GM21447 (cell line): ENCODE results near the gene PI4KA.
"Not testable (repeated sequence)": the region's sequence is repeated elsewhere in the genome, so short reads cannot be mapped to it uniquely, and the experiment has no call there.

Experiments
- ATAC-seq: cut with Tn5 transposase; IDR thresholded peaks from one replicate; pipeline ENCODE4 v1.9.1; 2021; ENCODE audit not compliant: unreplicated experiment

Gene PI4KA

GRCh38 chr22:20702175-20702545, 156.5 kb downstream of the PI4KA start:
- ATAC-seq = peak; percentile 6

DNA sequence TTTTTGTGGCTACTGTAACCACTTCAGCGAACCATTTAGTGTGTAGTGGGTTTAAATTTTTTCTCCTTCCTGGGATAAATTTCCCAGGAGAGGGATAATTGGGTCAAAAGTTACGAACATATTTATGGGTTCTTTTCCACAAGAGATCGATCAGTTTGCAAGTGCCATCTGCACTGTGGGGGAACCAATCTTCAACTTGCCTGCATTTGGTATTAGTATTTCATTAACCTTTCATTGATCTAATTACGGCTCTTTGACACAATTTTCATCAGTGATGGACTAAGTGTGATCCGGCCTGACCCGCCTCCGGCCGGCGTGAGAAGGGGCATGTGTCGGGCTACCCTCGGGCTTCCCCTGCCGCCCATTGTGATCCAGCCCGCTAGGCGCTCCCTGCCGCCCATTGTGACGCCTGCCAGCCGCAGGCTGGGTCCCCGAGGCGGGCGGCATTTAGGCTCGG, 156.9 kb downstream of the PI4KA start:
- ATAC-seq = peak; percentile 6

- not testable (repeated sequence) for ATAC-seq
Observed at GRCh38 chr22:20700347-20700746, 158.3 kb downstream of the PI4KA start.

GRCh38 chr22:20699856-20700255, 158.8 kb downstream of the PI4KA start:
- ATAC-seq = not testable (repeated sequence)

DNA sequence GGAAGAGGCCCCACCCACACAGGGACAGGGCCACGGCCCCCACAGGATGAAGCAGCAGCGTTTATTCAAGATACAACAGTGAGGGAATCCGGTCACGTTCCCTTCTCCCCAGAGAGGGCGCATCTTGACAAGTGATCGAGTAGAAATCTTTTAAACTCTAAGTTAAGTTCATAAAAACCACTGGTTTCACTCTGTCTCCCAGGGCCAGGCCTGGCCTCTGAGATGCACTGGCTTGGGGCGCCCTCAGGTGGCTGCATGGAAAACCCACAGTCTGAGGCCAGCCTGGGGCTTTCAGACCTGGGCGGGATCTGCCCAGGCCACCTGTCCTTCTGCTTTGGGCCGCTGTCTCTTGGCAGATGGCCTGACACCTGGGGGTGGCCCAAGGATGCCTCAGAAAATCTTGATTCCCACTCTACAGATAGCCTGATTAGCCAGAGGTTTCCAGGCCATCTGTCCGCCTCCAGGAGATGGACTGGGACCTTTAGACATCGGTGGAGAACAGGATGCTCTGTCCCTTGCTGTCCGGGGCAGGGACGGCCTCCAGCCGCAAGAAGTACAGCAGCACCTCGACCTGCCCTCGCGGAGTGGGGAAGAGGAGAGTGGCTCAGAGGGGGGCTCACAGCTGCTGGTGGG, 161.0 kb downstream of the PI4KA start:
- not testable (repeated sequence) for ATAC-seq

DNA sequence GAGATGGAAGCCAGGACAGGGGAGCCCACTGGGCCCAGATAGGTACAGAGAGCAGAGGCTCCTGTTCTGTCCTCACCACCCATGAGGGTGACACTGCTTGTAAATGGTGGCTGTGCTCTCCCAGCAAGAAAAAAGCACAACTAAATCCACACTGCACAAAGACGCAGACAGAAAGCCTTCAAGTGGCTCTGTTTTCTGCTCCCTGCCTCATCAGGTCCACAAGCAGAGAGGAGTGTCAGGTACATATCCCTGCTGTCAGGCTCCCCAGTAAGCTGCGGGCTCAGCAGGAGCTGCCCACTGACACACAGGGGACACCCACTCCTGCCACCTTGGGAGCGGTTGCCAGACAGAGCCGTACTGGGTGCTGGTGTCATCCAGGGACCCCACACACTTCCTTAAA, 162.6 kb downstream of the PI4KA start:
- ATAC-seq = not testable (repeated sequence)

GRCh38 chr22:20695205-20695604, 163.4 kb downstream of the PI4KA start:
- ATAC-seq = not testable (repeated sequence)

DNA sequence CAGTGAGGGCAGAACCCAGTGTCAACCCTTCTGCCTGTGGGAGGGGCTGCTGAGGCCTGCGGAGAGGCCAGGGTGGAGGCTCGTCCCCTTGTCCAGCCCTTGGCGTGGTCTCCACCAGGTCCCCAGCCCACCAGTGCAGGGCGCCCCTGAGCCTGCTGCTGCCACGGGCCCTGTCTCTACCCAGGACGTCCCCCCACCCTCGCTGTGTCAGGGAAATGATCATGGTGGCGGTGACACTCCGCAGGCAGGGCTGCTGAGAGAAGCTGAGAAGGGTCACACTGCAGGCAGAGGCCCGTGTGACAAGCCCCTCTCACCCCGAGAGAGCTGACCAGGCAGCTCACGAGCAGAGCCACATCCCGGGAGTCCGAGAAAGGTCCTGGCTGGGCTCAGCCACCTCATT, 164.4 kb downstream of the PI4KA start:
- ATAC-seq = not testable (repeated sequence)

- ATAC-seq = not testable (repeated sequence)
Observed at GRCh38 chr22:20692926-20693325, 165.7 kb downstream of the PI4KA start.

DNA sequence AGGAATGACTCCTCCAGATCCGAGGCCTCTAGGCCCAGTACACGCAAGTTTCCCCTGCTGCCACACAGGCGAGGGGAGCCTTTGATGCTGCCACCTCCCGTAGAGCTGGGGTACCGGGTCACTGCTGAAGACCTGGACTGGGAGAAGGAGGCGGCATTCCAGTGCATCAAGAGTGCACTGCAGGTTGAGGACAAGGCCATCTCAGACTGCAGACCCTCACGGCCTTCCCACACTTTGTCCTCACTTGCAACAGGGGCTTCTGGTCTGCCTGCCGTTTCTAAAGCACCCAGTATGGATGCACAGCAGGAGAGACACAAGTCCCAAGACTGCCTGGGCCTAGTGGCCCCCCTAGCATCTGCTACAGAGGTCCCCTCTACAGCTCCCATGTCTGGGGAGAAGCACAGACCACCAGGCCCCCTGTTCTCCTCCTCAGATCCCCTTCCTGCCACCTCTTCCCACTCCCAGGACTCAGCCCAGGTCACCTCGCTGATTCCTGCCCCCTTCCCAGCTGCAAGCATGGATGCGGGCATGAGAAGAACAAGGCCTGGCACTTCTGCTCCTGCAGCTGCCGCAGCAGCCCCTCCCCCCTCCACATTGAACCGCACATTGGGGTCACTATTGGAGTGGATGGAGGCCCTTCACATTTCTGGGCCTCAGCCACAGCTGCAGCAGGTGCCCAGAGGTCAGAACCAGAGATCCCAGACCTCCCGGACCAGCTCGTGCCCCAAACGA, 167.9 kb downstream of the PI4KA start:
- ATAC-seq = not testable (repeated sequence)

DNA sequence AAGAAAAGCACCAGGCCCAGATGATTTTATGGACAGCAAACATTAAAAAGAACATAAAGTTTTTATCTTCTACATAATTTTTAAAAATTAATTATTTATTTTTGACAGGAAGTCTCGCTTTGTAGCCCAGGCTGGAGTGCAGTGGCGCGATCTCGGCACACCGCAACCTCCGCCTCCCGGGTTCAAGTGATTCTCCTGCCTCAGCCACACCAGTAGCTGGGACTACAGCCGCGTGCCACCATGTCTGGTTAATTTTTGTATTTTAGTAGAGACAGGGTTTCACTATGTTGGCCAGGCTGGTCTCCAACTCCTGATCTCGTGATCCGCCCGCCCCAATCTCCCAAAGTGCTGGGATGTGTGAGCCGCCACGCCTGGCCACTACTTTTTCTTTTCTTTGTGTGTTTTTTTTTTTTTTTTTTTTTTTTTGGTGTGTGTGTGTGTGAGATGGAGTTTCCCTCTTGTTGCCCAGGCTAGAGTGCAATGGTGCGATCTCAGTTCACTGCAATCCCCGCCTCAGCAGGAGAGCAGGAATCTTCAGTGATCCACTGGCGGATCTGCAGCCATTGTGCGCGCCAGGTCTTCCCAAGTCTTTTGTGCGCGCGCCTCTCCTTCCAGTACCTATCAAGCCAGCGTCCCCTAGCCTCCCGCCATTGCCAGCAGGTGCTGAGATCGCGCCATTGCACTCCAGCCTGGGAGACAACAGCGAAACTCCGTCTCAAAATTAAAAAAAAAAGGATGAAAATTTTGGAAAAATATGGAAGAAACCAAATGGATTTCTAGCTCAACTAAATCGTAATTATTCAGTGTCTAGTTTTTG, 171.0 kb downstream of the PI4KA start:
- ATAC-seq = not testable (repeated sequence)

DNA sequence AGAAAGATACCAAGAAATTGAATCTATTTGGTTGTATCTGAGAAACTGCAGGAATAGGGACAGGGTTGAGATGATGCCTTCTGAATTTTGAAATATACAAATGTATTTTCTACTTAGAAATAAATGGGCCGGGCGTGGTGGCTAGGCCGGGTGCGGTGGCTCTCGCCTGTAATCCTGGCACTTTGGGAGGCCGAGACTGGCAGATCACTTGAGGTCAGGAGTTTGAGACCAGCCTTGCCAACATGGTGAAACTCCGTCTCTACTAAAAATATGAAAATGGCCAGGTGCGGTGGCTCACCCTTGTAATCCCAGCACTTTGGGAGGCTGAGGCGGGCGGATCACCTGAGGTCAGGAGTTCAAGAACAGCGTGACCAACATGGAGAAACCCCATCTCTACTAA, 172.8 kb downstream of the PI4KA start:
- ATAC-seq = not testable (repeated sequence)

GRCh38 chr22:20678792-20679435, 179.7 kb downstream of the PI4KA start:
- not testable (repeated sequence) for ATAC-seq

- no peak for ATAC-seq
Observed at GRCh38 chr22:20677684-20678242, 180.8 kb downstream of the PI4KA start.

- ATAC-seq = not testable (repeated sequence)
Observed at GRCh38 chr22:20675613-20676012, 183.0 kb downstream of the PI4KA start.

DNA sequence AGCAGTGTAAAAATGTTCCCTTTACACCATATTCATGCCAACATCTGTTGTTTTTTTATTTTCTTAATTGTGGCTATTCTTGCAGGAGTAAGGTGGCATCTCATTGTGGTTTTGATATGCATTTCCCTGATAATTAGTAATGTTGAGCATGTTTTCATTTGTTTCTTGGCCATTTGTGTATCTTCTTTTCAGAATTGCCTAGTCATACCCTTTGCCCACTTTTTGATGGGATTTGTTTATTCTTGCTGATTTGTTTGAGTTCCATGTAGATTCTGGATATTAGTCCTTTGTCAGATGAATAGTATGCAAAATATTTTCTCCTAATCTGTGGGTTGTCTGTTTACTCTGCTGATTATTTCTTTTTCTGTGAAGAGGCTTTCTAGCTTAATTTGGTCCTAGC, 183.6 kb downstream of the PI4KA start:
- no peak for ATAC-seq

DNA sequence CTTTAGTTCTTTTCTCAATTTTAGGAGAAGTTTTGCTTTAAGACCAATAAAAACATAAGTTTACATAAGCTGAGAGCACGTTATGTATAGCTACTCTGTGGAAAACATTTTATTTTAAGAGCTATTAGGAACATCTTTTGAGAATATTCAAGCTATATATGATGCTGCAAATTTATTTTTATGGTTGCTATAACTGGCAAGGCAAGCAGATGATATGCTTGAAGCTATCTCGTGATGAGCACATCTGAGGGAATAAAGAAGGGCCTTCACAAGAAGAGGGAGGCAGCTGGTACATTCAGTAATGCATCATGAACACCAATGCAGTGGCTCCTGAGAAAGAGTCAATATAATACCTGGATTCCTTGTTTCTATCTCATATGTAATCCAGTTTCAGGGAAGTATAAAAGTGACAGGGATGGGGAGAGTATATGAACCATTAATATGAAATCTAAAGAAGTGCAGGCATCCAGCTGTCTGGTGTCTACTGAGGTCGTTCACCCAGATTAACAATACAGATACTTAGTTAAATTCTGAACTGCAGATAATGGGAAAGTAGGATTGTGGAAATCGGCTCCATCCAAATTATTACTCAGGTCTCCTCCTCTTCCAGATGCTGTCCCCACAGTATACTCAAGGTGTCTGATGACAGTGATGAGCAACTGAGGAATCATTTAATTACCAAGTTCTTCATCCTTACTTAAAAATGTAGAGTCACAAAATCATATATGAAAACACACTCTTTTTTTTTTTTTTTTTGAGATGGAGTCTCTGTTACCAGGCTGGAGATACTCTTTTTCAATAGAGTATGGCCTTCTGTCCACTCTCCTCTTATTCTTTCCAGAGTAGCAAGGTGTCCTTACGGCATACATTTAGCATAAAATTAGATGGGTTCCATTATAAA, 185.1 kb downstream of the PI4KA start:
- no peak for ATAC-seq

DNA sequence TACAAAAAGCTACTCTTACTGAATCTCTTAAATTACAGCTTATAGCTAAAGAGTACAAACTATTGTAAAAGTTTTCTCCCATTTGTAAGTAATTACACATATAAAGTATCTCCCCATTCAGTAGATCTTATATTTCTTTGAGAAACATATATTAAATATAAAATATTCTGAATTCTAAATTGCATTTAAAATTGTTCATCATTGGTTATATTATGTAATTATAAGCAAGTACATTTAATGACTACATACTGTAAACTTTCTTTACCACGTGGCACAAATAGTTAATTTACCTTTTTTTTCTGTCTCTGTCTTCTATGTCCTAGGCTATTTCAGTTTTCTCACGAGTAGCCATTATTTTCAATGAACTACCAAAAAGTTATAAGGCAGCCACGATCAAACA, 185.9 kb downstream of the PI4KA start:
- no peak for ATAC-seq

DNA sequence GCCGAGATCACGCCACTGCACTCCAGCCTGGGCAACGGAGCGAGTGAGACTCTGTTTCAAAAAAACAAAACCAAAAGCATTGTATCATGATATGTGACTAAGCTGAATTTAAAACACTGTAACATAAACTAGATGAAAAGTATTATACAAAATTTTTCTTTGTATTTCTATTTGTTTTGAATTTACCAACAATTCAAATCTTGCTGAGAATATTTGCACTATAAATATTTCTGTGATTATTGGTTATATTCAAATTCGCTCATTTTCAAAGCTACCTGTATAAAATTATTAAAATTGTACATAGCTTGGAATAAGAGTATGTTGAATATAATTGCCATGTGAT, 186.6 kb downstream of the PI4KA start:
- no peak for ATAC-seq
